HEK293 (cell line): ENCODE results near the gene FAM180A.

Source experiments
- CTCF ChIA-PET: fragments of 350-600 bp; formaldehyde crosslinking; extraction: SDS; loops from one replicate; lab custom pipeline; 2021; ENCODE audit warnings: antibody characterized with exemption; lab: Yijun Ruan, JAX
- POLR2A ChIA-PET: fragments of 300-600 bp; formaldehyde crosslinking; extraction: SDS; loops from one replicate; lab custom pipeline; 2020; ENCODE audit warnings: antibody characterized with exemption, inconsistent platforms; lab: Yijun Ruan, JAX
- H3K27ac ChIP-seq: fragments of 200-500 bp; sonication (Bioruptor generic); 2 replicates; pipeline ENCODE4 v1.5.1; 2014; ENCODE audit warnings: low read depth, low read length, control low read depth, inconsistent platforms; ENCODE audit errors: extremely low read depth
- H3K36me3 ChIP-seq, 2 experiments: fragments of 200-500 bp in 1 of 2; sonication (Bioruptor generic) in 1 of 2; 1 replicate in 1 of 2; 2 replicates in 1 of 2; pipeline ENCODE4 v1.5.1; 2014 to 2017; ENCODE audit warnings: inconsistent platforms in 2 of 2, low read length in 2 of 2; ENCODE audit not compliant: control insufficient read depth in 2 of 2, insufficient read depth in 1 of 2
- H3K4me1 ChIP-seq: fragments of 200-500 bp; sonication (Bioruptor generic); 2 replicates; pipeline ENCODE4 v1.5.1; 2014; ENCODE audit warnings: mild to moderate bottlenecking, low read length, inconsistent platforms; ENCODE audit not compliant: control insufficient read depth, insufficient read depth
- H3K4me3 ChIP-seq: 2 replicates; pipeline ENCODE4 v1.5.1; 2011; ENCODE audit warnings: low read depth, mild to moderate bottlenecking, control low read depth, low read length, moderate library complexity
- H3K9me3 ChIP-seq: fragments of 200-500 bp; sonication (Bioruptor generic); 2 replicates; pipeline ENCODE4 v1.5.1; 2014; ENCODE audit warnings: low read depth, low read length, inconsistent platforms; ENCODE audit not compliant: control insufficient read depth, insufficient read depth
- BCL11B ChIP-seq: fragments of 450-650 bp; formaldehyde crosslinking; IDR thresholded peaks from 2 replicates; pipeline ENCODE4 v1.5.1; 2016; ENCODE audit warnings: low read depth, missing biosample characterization, missing genetic modification characterization
- HOXA7 ChIP-seq: sonication (generic); formaldehyde crosslinking; IDR thresholded peaks from 2 replicates; pipeline ENCODE4 v1.8.1; 2022; ENCODE audit warnings: missing genetic modification reagents, borderline replicate concordance
- KLF10 ChIP-seq: fragments of 450-650 bp; IDR thresholded peaks from 2 replicates; pipeline ENCODE4 v1.5.1; 2018; ENCODE audit warnings: missing biosample characterization, mild to moderate bottlenecking, missing genetic modification characterization
- KLF16 ChIP-seq: fragments of 450-650 bp; formaldehyde crosslinking; IDR thresholded peaks from 2 replicates; pipeline ENCODE4 v1.5.1; 2017; ENCODE audit warnings: missing biosample characterization, missing genetic modification characterization
- SP7 ChIP-seq: fragments of 450-650 bp; formaldehyde crosslinking; IDR thresholded peaks from 2 replicates; pipeline ENCODE4 v1.5.1; 2016; ENCODE audit warnings: missing biosample characterization, missing genetic modification characterization
- ZBTB21 ChIP-seq: fragments of 450-650 bp; formaldehyde crosslinking; IDR thresholded peaks from 2 replicates; pipeline ENCODE4 v1.5.1; 2017; ENCODE audit warnings: missing biosample characterization, missing genetic modification characterization
- ZNF157 ChIP-seq: fragments of 450-650 bp; formaldehyde crosslinking; IDR thresholded peaks from 2 replicates; pipeline ENCODE4 v1.5.1; 2016; ENCODE audit warnings: missing biosample characterization, missing genetic modification characterization
- ZNF202 ChIP-seq: fragments of 450-650 bp; formaldehyde crosslinking; IDR thresholded peaks from 2 replicates; pipeline ENCODE4 v1.5.1; 2016; ENCODE audit warnings: missing biosample characterization, missing genetic modification characterization, borderline replicate concordance
- ZNF24 ChIP-seq: fragments of 450-650 bp; formaldehyde crosslinking; IDR thresholded peaks from 2 replicates; pipeline ENCODE4 v1.5.1; 2016; ENCODE audit warnings: missing biosample characterization, missing genetic modification characterization
- ZNF416 ChIP-seq: fragments of 450-650 bp; formaldehyde crosslinking; IDR thresholded peaks from 2 replicates; pipeline ENCODE4 v1.5.1; 2016; ENCODE audit warnings: missing biosample characterization, missing genetic modification characterization
- ZNF529 ChIP-seq: fragments of 450-650 bp; formaldehyde crosslinking; IDR thresholded peaks from 2 replicates; pipeline ENCODE4 v1.5.1; 2017; ENCODE audit warnings: missing genetic modification characterization, missing biosample characterization; ENCODE audit not compliant: insufficient replicate concordance
- ZNF654 ChIP-seq: fragments of 450-650 bp; formaldehyde crosslinking; IDR thresholded peaks from 2 replicates; pipeline ENCODE4 v1.5.1; 2016; ENCODE audit warnings: low read depth, missing biosample characterization, missing genetic modification characterization
- ZNF768 ChIP-seq: fragments of 450-650 bp; formaldehyde crosslinking; IDR thresholded peaks from 2 replicates; pipeline ENCODE4 v1.5.1; 2018; ENCODE audit warnings: missing biosample characterization, mild to moderate bottlenecking, missing genetic modification characterization
- TF ChIP-seq, protein P1 (sequence below): fragments of 450-650 bp; formaldehyde crosslinking; IDR thresholded peaks from 2 replicates; pipeline ENCODE4 v1.5.1; 2017; ENCODE audit warnings: missing biosample characterization, missing genetic modification characterization
- TF ChIP-seq, protein P2 (sequence below): fragments of 450-650 bp; formaldehyde crosslinking; IDR thresholded peaks from 2 replicates; pipeline ENCODE4 v1.5.1; 2016; ENCODE audit warnings: missing biosample characterization, missing genetic modification characterization
- TF ChIP-seq, protein P3 (sequence below): fragments of 450-650 bp; formaldehyde crosslinking; IDR thresholded peaks from 2 replicates; pipeline ENCODE4 v1.5.1; 2016; ENCODE audit warnings: missing biosample characterization, missing genetic modification characterization
- TF ChIP-seq, protein P4 (sequence below): fragments of 450-650 bp; formaldehyde crosslinking; conservative IDR thresholded peaks from 2 replicates; pipeline ENCODE4 v1.5.1; 2016; ENCODE audit warnings: low read depth, missing biosample characterization, missing genetic modification characterization
- TF ChIP-seq, protein P5 (sequence below): fragments of 450-650 bp; formaldehyde crosslinking; IDR thresholded peaks from 2 replicates; pipeline ENCODE4 v1.5.1; 2016; ENCODE audit warnings: missing biosample characterization, missing genetic modification characterization
- TF ChIP-seq, protein P6 (sequence below): fragments of 450-650 bp; formaldehyde crosslinking; IDR thresholded peaks from 2 replicates; pipeline ENCODE4 v1.5.1; 2016; ENCODE audit warnings: missing biosample characterization, missing genetic modification characterization, borderline replicate concordance

FAM180A gene

DNA sequence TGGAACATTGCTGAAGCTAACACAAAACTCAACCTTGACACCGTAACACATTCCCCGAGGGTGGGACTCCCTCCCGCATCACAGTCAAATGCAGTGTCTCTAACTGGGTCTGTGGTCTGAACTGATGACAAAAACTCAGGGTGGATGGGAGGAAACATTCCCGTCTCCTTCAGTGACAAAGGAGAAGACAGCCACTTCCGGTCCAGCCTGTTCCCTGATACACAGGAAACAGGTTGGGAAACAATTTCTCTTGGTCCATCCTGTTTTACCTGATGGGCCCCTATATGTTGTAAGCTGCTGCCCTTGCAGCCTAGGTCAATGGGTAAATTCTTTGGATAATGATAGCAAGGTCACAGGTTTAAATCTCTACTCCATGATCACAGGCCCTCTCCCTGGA lies 41.0 kb downstream of the FAM180A start (continued):
- TF ChIP-seq ZNF202 (tag by site-specific recombination), result no peak

DNA sequence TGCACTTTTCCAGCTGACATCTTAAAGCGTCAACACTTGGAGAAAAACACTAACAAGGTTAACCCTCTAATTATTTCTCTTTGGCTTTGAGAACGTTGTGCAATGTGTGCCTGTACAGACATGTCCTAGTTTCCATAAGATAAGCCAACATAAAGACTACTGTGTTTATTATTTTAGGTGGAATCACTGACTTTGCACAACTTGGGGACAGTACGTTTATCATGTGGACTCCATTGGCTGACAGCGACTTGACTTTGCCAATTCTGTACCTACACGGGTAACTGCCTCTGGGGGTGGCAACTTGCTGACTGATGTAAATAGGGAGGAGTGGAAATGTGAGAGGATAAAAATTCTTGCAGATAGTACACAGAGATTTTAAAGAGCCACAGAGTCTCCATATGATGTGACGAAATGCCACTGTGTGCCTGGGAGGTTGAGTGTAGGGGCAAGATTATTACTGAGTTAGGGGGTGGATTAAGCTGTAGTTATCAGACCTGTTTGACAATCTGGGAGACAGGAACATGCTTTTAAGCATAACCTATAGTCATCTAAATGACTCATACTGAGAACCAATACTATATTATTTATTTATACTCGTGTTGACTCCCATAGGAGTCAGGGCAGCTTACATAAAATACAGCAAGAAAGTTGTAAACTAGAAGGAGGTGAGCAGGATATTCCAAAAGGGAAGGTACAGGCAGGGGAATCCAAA lies 41.6 kb downstream of the FAM180A start:
- H3K27ac ChIP-seq, result no peak overlapping the region
- CTCF ChIA-PET, result interaction anchor here (0.7 to 1.3 kb wide), 4 partner anchors 11 to 37 kb away, joined by 3 to 4 read pairs (median 3); no protein-coding TSS in a partner anchor
- H3K36me3 ChIP-seq, result peaks cover 0 to 17% of the 10 kb centered on the region in 2 experiments; a peak in 1 of 3 replicates
- no peak overlapping the region for H3K4me3 ChIP-seq
- no peaks in the 10 kb centered on the region for H3K4me1 ChIP-seq
- POLR2A ChIA-PET, result no interaction called here
- no peaks in the 10 kb centered on the region for H3K9me3 ChIP-seq
- TF ChIP-seq KLF10 (0 out of 2 replicates have a peak, but pooled peaks have one; percentile 39), SP7 (tag by site-specific recombination) (peak; percentile 96), ZNF416 (tag by site-specific recombination) (no peak), ZBTB21 (tag by site-specific recombination) (no peak), ZNF24 (tag by site-specific recombination) (0 out of 2 replicates have a peak, but pooled peaks have one; percentile 35), ZNF529 (no peak), ZNF157 (tag by site-specific recombination) (no peak), KLF16 (tag by site-specific recombination) (no peak), ZNF768 (tag by site-specific recombination) (no peak), HOXA7 (CRISPR knock-in tag) (no peak), ZNF654 (tag by site-specific recombination) (no peak), BCL11B (tag by site-specific recombination) (no peak)
- TF ChIP-seq, protein P1, sequence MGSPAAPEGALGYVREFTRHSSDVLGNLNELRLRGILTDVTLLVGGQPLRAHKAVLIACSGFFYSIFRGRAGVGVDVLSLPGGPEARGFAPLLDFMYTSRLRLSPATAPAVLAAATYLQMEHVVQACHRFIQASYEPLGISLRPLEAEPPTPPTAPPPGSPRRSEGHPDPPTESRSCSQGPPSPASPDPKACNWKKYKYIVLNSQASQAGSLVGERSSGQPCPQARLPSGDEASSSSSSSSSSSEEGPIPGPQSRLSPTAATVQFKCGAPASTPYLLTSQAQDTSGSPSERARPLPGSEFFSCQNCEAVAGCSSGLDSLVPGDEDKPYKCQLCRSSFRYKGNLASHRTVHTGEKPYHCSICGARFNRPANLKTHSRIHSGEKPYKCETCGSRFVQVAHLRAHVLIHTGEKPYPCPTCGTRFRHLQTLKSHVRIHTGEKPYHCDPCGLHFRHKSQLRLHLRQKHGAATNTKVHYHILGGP (tag by site-specific recombination), result no peak
- TF ChIP-seq, protein P2, sequence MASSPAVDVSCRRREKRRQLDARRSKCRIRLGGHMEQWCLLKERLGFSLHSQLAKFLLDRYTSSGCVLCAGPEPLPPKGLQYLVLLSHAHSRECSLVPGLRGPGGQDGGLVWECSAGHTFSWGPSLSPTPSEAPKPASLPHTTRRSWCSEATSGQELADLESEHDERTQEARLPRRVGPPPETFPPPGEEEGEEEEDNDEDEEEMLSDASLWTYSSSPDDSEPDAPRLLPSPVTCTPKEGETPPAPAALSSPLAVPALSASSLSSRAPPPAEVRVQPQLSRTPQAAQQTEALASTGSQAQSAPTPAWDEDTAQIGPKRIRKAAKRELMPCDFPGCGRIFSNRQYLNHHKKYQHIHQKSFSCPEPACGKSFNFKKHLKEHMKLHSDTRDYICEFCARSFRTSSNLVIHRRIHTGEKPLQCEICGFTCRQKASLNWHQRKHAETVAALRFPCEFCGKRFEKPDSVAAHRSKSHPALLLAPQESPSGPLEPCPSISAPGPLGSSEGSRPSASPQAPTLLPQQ (tag by site-specific recombination), result peak; percentile 75
- TF ChIP-seq, protein P3, sequence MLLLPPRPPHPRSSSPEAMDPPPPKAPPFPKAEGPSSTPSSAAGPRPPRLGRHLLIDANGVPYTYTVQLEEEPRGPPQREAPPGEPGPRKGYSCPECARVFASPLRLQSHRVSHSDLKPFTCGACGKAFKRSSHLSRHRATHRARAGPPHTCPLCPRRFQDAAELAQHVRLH (tag by site-specific recombination), result no peak
- TF ChIP-seq, protein P4, sequence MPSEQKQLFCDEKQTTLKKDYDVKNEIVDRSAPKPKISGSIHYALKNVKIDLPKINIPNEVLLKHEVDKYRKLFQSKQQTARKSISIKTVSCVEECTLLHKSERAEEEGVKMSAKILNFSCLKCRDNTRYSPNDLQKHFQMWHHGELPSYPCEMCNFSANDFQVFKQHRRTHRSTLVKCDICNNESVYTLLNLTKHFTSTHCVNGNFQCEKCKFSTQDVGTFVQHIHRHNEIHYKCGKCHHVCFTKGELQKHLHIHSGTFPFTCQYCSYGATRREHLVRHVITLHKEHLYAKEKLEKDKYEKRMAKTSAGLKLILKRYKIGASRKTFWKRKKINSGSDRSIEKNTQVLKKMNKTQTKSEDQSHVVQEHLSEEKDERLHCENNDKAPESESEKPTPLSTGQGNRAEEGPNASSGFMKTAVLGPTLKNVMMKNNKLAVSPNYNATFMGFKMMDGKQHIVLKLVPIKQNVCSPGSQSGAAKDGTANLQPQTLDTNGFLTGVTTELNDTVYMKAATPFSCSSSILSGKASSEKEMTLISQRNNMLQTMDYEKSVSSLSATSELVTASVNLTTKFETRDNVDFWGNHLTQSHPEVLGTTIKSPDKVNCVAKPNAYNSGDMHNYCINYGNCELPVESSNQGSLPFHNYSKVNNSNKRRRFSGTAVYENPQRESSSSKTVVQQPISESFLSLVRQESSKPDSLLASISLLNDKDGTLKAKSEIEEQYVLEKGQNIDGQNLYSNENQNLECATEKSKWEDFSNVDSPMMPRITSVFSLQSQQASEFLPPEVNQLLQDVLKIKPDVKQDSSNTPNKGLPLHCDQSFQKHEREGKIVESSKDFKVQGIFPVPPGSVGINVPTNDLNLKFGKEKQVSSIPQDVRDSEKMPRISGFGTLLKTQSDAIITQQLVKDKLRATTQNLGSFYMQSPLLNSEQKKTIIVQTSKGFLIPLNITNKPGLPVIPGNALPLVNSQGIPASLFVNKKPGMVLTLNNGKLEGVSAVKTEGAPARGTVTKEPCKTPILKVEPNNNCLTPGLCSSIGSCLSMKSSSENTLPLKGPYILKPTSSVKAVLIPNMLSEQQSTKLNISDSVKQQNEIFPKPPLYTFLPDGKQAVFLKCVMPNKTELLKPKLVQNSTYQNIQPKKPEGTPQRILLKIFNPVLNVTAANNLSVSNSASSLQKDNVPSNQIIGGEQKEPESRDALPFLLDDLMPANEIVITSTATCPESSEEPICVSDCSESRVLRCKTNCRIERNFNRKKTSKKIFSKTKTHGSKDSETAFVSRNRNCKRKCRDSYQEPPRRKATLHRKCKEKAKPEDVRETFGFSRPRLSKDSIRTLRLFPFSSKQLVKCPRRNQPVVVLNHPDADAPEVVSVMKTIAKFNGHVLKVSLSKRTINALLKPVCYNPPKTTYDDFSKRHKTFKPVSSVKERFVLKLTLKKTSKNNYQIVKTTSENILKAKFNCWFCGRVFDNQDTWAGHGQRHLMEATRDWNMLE (tag by site-specific recombination), result no peak
- TF ChIP-seq, protein P5, sequence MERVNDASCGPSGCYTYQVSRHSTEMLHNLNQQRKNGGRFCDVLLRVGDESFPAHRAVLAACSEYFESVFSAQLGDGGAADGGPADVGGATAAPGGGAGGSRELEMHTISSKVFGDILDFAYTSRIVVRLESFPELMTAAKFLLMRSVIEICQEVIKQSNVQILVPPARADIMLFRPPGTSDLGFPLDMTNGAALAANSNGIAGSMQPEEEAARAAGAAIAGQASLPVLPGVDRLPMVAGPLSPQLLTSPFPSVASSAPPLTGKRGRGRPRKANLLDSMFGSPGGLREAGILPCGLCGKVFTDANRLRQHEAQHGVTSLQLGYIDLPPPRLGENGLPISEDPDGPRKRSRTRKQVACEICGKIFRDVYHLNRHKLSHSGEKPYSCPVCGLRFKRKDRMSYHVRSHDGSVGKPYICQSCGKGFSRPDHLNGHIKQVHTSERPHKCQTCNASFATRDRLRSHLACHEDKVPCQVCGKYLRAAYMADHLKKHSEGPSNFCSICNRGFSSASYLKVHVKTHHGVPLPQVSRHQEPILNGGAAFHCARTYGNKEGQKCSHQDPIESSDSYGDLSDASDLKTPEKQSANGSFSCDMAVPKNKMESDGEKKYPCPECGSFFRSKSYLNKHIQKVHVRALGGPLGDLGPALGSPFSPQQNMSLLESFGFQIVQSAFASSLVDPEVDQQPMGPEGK (tag by site-specific recombination), result 0 out of 2 replicates have a peak, but pooled peaks have one; percentile 15
- TF ChIP-seq, protein P6, sequence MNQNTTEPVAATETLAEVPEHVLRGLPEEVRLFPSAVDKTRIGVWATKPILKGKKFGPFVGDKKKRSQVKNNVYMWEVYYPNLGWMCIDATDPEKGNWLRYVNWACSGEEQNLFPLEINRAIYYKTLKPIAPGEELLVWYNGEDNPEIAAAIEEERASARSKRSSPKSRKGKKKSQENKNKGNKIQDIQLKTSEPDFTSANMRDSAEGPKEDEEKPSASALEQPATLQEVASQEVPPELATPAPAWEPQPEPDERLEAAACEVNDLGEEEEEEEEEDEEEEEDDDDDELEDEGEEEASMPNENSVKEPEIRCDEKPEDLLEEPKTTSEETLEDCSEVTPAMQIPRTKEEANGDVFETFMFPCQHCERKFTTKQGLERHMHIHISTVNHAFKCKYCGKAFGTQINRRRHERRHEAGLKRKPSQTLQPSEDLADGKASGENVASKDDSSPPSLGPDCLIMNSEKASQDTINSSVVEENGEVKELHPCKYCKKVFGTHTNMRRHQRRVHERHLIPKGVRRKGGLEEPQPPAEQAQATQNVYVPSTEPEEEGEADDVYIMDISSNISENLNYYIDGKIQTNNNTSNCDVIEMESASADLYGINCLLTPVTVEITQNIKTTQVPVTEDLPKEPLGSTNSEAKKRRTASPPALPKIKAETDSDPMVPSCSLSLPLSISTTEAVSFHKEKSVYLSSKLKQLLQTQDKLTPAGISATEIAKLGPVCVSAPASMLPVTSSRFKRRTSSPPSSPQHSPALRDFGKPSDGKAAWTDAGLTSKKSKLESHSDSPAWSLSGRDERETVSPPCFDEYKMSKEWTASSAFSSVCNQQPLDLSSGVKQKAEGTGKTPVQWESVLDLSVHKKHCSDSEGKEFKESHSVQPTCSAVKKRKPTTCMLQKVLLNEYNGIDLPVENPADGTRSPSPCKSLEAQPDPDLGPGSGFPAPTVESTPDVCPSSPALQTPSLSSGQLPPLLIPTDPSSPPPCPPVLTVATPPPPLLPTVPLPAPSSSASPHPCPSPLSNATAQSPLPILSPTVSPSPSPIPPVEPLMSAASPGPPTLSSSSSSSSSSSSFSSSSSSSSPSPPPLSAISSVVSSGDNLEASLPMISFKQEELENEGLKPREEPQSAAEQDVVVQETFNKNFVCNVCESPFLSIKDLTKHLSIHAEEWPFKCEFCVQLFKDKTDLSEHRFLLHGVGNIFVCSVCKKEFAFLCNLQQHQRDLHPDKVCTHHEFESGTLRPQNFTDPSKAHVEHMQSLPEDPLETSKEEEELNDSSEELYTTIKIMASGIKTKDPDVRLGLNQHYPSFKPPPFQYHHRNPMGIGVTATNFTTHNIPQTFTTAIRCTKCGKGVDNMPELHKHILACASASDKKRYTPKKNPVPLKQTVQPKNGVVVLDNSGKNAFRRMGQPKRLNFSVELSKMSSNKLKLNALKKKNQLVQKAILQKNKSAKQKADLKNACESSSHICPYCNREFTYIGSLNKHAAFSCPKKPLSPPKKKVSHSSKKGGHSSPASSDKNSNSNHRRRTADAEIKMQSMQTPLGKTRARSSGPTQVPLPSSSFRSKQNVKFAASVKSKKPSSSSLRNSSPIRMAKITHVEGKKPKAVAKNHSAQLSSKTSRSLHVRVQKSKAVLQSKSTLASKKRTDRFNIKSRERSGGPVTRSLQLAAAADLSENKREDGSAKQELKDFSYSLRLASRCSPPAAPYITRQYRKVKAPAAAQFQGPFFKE (tag by site-specific recombination), result no peak
